GM12892 (cell line): ENCODE data around the gene MUC5AC.

Experiments
- POLR2A ChIP-seq: IDR thresholded peaks from 2 replicates; pipeline ENCODE4 v1.6.1; 2011; ENCODE audit warnings: low read depth, low read length, control low read depth
- POLR2AphosphoS5 ChIP-seq: IDR thresholded peaks from 2 replicates; pipeline ENCODE4 v1.6.1; 2011; ENCODE audit warnings: low read depth, low read length, control low read depth
- TAF1 ChIP-seq: IDR thresholded peaks from 2 replicates; pipeline ENCODE4 v1.6.1; 2011; ENCODE audit warnings: low read depth, mild to moderate bottlenecking, control low read depth, low read length, borderline replicate concordance

GRCh38 chr11:1193326-1194230, 35.8 kb downstream of the MUC5AC start:
- TF ChIP-seq POLR2A (no peak), POLR2AphosphoS5 (no peak), TAF1 (no peak)
